Lower leg skin (tissue), 4 donors: ENCODE data around the gene GALNT14. TPM values are rescaled to one million over a fixed set of nuclear protein-coding genes. Genes with fewer than 3 reads are reported as not detected.

Source experiments
- DNase-seq, 2 donors: peaks; one replicate each; pipeline ENCODE4 v3.0.0-alpha.2; 2019; ENCODE audit warnings: low spot score in 2 of 2
- H3K4me3 ChIP-seq: fragments of 200-600 bp; sonication (generic); 2 replicates; pipeline ENCODE4 v1.5.1; 2017; ENCODE audit warnings: mild to moderate bottlenecking, low read depth; ENCODE audit not compliant: poor library complexity, severe bottlenecking
- CTCF ChIP-seq, 3 donors: fragments of 450-650 bp; IDR thresholded peaks; one replicate each; pipeline ENCODE4 v1.5.1; 2016; ENCODE audit warnings: antibody characterized with exemption in 3 of 3, mild to moderate bottlenecking in 3 of 3, moderate library complexity in 2 of 3
- POLR2A ChIP-seq, 2 donors: fragments of 450-650 bp; IDR thresholded peaks; one replicate each; pipeline ENCODE4 v1.6.1; 2016 to 2017; ENCODE audit warnings: antibody characterized with exemption in 2 of 2, mild to moderate bottlenecking in 1 of 2, moderate library complexity in 1 of 2
- WGBS, 2 donors: methylation state at CpG; one replicate each; pipeline ENCODE4 v1.1.5; 2018; 5-methylcytosine and 5-hydroxymethylcytosine counted together
- intact Hi-C: fragments of 100-400 bp; cut with DNase I; formaldehyde crosslinking; loops from one replicate; pipeline ENCODE4 v1.15.0; 2023; ENCODE audit warnings: low total_unique reads
- total RNA-seq, 4 donors: library from RNA; depleted of rRNA; stranded (reverse); fragments of >200 nt; gene quantifications; one replicate each; pipeline ENCODE4 v1.1.0, GENCODE V29; 2016

Gene GALNT14
- total RNA-seq, 4 donors from 2014 or later: 2.5 to 6.2 (median 4.0) TPM

GRCh38 chr2:30975156-30975555 lies 163.1 kb downstream of the GALNT14 start:
- TF ChIP-seq CTCF (IDR thresholded peaks at IDR 0.05): no peak
- TF ChIP-seq POLR2A (IDR thresholded peaks at IDR 0.05): no peak
- intact Hi-C loops: no loop called here
- no peak overlapping the region for H3K4me3 ChIP-seq
- 86 to 87% methylated on average over 3 of the region's 3 CpGs for WGBS, 2 donors
- DNase-seq: no peak

GRCh38 chr2:30974554-30974953 lies 163.7 kb downstream of the GALNT14 start:
- no peak for TF ChIP-seq POLR2A (IDR thresholded peaks at IDR 0.05)
- TF ChIP-seq CTCF (IDR thresholded peaks at IDR 0.05): no peak
- 66 to 76% methylated on average over 5 of the region's 5 CpGs for WGBS, 2 donors
- intact Hi-C loops: no loop called here
- no peak for DNase-seq
- H3K4me3 ChIP-seq: no peak overlapping the region

- TF ChIP-seq POLR2A (IDR thresholded peaks at IDR 0.05) (no peak), CTCF (IDR thresholded peaks at IDR 0.05) (no peak)
- 77 to 100% methylated on average over 1 of the region's 1 CpG for WGBS, 2 donors
- H3K4me3 ChIP-seq: no peak overlapping the region
- intact Hi-C loops: no loop called here
- no peak for DNase-seq
Measured at GRCh38 chr2:30974092-30974491, 164.1 kb downstream of the GALNT14 start.

- no peak overlapping the region for H3K4me3 ChIP-seq
- no peak for DNase-seq
- no peak for TF ChIP-seq CTCF (IDR thresholded peaks at IDR 0.05)
- no peak for TF ChIP-seq POLR2A (IDR thresholded peaks at IDR 0.05)
- intact Hi-C loops: no loop called here
- 74 to 75% methylated on average over 19 of the region's 19 CpGs for WGBS, 2 donors
Measured at GRCh38 chr2:30971231-30972025, 166.8 kb downstream of the GALNT14 start.

- TF ChIP-seq CTCF (IDR thresholded peaks at IDR 0.05): no peak
- TF ChIP-seq POLR2A (IDR thresholded peaks at IDR 0.05): no peak
- intact Hi-C loops: no loop called here
- no peak overlapping the region for H3K4me3 ChIP-seq
- WGBS, 2 donors: 85 to 88% methylated on average over 3 to 4 of the region's 4 CpGs
- no peak for DNase-seq
Measured at GRCh38 chr2:30968660-30969397, 169.4 kb downstream of the GALNT14 start.
